IMR-90 (cell line): ENCODE data around the gene VDR. TPM values are rescaled to one million over a fixed set of nuclear protein-coding genes. Genes with fewer than 3 reads are reported as not detected.

Source experiments
- ATAC-seq: fragments of 200-7000 bp; cut with Tn5 transposase; 2 replicates; pipeline ENCODE4 v1.9.1; 2020; ENCODE audit warnings: low read depth, mild to moderate bottlenecking, moderate library complexity
- BruUV-seq: library from RNA; stranded (reverse); fragments of 400-500 nt; replicated peaks from 2 replicates; lab custom pipeline; 2021; lab: Mats Ljungman, UMichigan
- CTCF ChIA-PET: fragments of 300-600 bp; formaldehyde crosslinking; extraction: SDS; loops from one replicate; lab custom pipeline; 2021; ENCODE audit warnings: antibody characterized with exemption; lab: Yijun Ruan, JAX
- POLR2A ChIA-PET: fragments of 300-600 bp; sonication (Branson Sonifier 250); formaldehyde crosslinking; loops from one replicate; lab custom pipeline; 2022; ENCODE audit warnings: antibody characterized with exemption; ENCODE audit not compliant: unreplicated experiment; lab: Charles Lee
- DNase-seq: peaks from one replicate; pipeline ENCODE4 v3.0.0; 2013
- H2AFZ ChIP-seq: replicated peaks from 2 replicates; pipeline ENCODE3; 2013; ENCODE audit warnings: low read length, mild to moderate bottlenecking; ENCODE audit not compliant: poor library complexity
- H2AK5ac ChIP-seq: 2 replicates; pipeline ENCODE4 v1.6.1; 2013; ENCODE audit warnings: low read depth, low read length, inconsistent platforms
- H2AK9ac ChIP-seq: replicated peaks from 2 replicates; pipeline ENCODE3; 2013; ENCODE audit warnings: mild to moderate bottlenecking, low read depth, low read length, moderate library complexity; ENCODE audit not compliant: poor library complexity
- H2BK120ac ChIP-seq: 2 replicates; pipeline ENCODE4 v1.6.1; 2013; ENCODE audit warnings: low read depth, low read length, inconsistent platforms
- H2BK15ac ChIP-seq: 3 replicates; pipeline ENCODE4 v1.6.1; 2013; ENCODE audit warnings: low read depth, low read length, inconsistent platforms
- H2BK20ac ChIP-seq: 2 replicates; pipeline ENCODE4 v1.6.1; 2013; ENCODE audit warnings: low read depth, mild to moderate bottlenecking, inconsistent platforms, low read length, moderate library complexity
- H2BK5ac ChIP-seq: 2 replicates; pipeline ENCODE4 v1.6.1; 2013; ENCODE audit warnings: mild to moderate bottlenecking, low read depth, low read length, inconsistent platforms; ENCODE audit not compliant: poor library complexity, severe bottlenecking
- H3K14ac ChIP-seq: replicated peaks from 2 replicates; pipeline ENCODE4 v1.6.1; 2013; ENCODE audit warnings: low read depth, low read length, inconsistent platforms
- H3K18ac ChIP-seq: 2 replicates; pipeline ENCODE4 v1.6.1; 2013; ENCODE audit warnings: low read depth, low read length, control low read depth
- H3K23ac ChIP-seq: 2 replicates; pipeline ENCODE4 v1.6.1; 2013; ENCODE audit warnings: low read depth, low read length, inconsistent platforms
- H3K27ac ChIP-seq: 2 replicates; pipeline ENCODE4 v1.5.1; 2013; ENCODE audit warnings: mild to moderate bottlenecking, control low read depth, low read length; ENCODE audit not compliant: insufficient read depth
- H3K27me3 ChIP-seq: 2 replicates; pipeline ENCODE4 v1.6.1; 2013; ENCODE audit warnings: low read length; ENCODE audit not compliant: control insufficient read depth, insufficient read depth
- H3K36me3 ChIP-seq: 2 replicates; pipeline ENCODE4 v1.6.1; 2013; ENCODE audit warnings: low read length, mixed read lengths; ENCODE audit not compliant: control insufficient read depth, insufficient read depth
- H3K4ac ChIP-seq: 2 replicates; pipeline ENCODE4 v1.6.1; 2013; ENCODE audit warnings: low read depth, low read length, inconsistent platforms
- H3K4me1 ChIP-seq: 2 replicates; pipeline ENCODE4 v1.6.1; 2013; ENCODE audit warnings: low read length, mixed read lengths; ENCODE audit not compliant: control insufficient read depth, insufficient read depth
- H3K4me2 ChIP-seq: 2 replicates; pipeline ENCODE4 v1.6.1; 2013; ENCODE audit warnings: low read depth, mild to moderate bottlenecking, control low read depth, low read length, moderate library complexity
- H3K4me3 ChIP-seq: 2 replicates; pipeline ENCODE4 v1.5.1; 2013; ENCODE audit warnings: low read depth, mild to moderate bottlenecking, control low read depth, low read length, moderate library complexity; ENCODE audit not compliant: insufficient read depth
- H3K56ac ChIP-seq: 2 replicates; pipeline ENCODE4 v1.6.1; 2013; ENCODE audit warnings: low read length, inconsistent platforms; ENCODE audit not compliant: insufficient read depth; ENCODE audit errors: extremely low read depth
- H3K79me1 ChIP-seq, 2 experiments: 2 replicates each; pipeline ENCODE4 v1.6.1; 2013; ENCODE audit warnings: low read length in 2 of 2, inconsistent platforms in 1 of 2, low read depth in 1 of 2
- H3K9ac ChIP-seq: 2 replicates; pipeline ENCODE4 v1.6.1; 2013; ENCODE audit warnings: low read depth, low read length, control low read depth
- H3K9me1 ChIP-seq: 2 replicates; pipeline ENCODE4 v1.6.1; 2013; ENCODE audit warnings: low read length, inconsistent platforms; ENCODE audit not compliant: insufficient read depth
- H3K9me3 ChIP-seq: 2 replicates; pipeline ENCODE4 v1.6.1; 2013; ENCODE audit warnings: low read length; ENCODE audit not compliant: control insufficient read depth, insufficient read depth
- H4K20me1 ChIP-seq: 2 replicates; pipeline ENCODE4 v1.6.1; 2013; ENCODE audit warnings: low read length, inconsistent platforms; ENCODE audit not compliant: insufficient read depth
- H4K5ac ChIP-seq: 2 replicates; pipeline ENCODE4 v1.6.1; 2013; ENCODE audit warnings: mild to moderate bottlenecking, low read depth, low read length, control low read depth
- H4K8ac ChIP-seq, 2 experiments: 2 replicates each; pipeline ENCODE4 v1.6.1; 2013; ENCODE audit warnings: low read depth in 2 of 2, low read length in 2 of 2, control low read depth in 1 of 2, inconsistent platforms in 1 of 2
- H4K91ac ChIP-seq: 2 replicates; pipeline ENCODE4 v1.6.1; 2013; ENCODE audit warnings: low read depth, low read length, inconsistent platforms; ENCODE audit not compliant: insufficient read depth
- BHLHE40 ChIP-seq: fragments of 150-350 bp; IDR thresholded peaks from 2 replicates; pipeline ENCODE4 v1.6.1; 2016; ENCODE audit warnings: mild to moderate bottlenecking, low read depth, low read length
- MAZ ChIP-seq: IDR thresholded peaks from 2 replicates; pipeline ENCODE4 v1.6.1; 2012; ENCODE audit warnings: low read depth, mild to moderate bottlenecking, low read length, improper control_type of control experiment, moderate library complexity, borderline replicate concordance
- MXI1 ChIP-seq: IDR thresholded peaks from 2 replicates; pipeline ENCODE4 v1.6.1; 2012; ENCODE audit warnings: low read depth, mild to moderate bottlenecking, low read length, moderate library complexity, borderline replicate concordance
- RAD21 ChIP-seq: IDR thresholded peaks from 2 replicates; pipeline ENCODE4 v1.6.1; 2012; ENCODE audit warnings: low read length, improper control_type of control experiment
- SMC3 ChIP-seq: fragments of 150-350 bp; IDR thresholded peaks from 2 replicates; pipeline ENCODE4 v1.6.1; 2016; ENCODE audit warnings: low read depth, mild to moderate bottlenecking, antibody characterized with exemption, low read length, moderate library complexity
- WGBS, 2 experiments: methylation state at CpG; one replicate each; pipeline versions ENCODE4 v1.1.5 to v1.1.7; 2013; ENCODE audit warnings: missing lambda C conversion rate in 2 of 2; ENCODE audit not compliant: insufficient read length in 1 of 2; ENCODE audit errors: extremely low coverage in 2 of 2; 5-methylcytosine and 5-hydroxymethylcytosine counted together
- dilution Hi-C: fragments of 300-500 bp; cut with HindIII; formaldehyde crosslinking; loops from one replicate; pipeline ENCODE4 v1.14.3; 2018; ENCODE audit warnings: low sequenced_read_pairs; ENCODE audit not compliant: unreplicated experiment
- in situ Hi-C: fragments of 300-500 bp; cut with MboI; formaldehyde crosslinking; loops from 3 replicates; pipeline ENCODE4 v1.14.3; 2019; ENCODE audit warnings: low sequenced_read_pairs, inconsistent platforms, mixed read lengths
- intact Hi-C: fragments of 100-400 bp; cut with micrococcal nuclease; formaldehyde crosslinking; loops from 2 replicates; pipeline ENCODE4 v1.10.0; 2022
- polyA plus RNA-seq, 3 experiments: library from polyadenylated mRNA; depleted of rRNA; stranded (reverse); fragments of >200 nt; gene quantifications; 2 replicates each; pipeline ENCODE4 v1.2.3, GENCODE V29; 2012; ENCODE audit warnings: low replicate concordance in 1 of 3
- total RNA-seq: library from RNA; depleted of rRNA; stranded (reverse); fragments of >200 nt; gene quantifications from 2 replicates; pipeline ENCODE4 v1.2.3, GENCODE V29; 2012
- TF ChIP-seq, protein P1 (sequence below): fragments of 150-350 bp; IDR thresholded peaks from 2 replicates; pipeline ENCODE4 v1.6.1; 2016; ENCODE audit warnings: low read depth, mild to moderate bottlenecking, low read length, moderate library complexity, borderline replicate concordance
- TF ChIP-seq, protein P2 (sequence below): fragments of 150-350 bp; IDR thresholded peaks from 2 replicates; pipeline ENCODE4 v1.6.1; 2017; ENCODE audit warnings: mild to moderate bottlenecking, antibody characterized with exemption, low read length, low read depth

The VDR gene
- total and polyA plus RNA-seq, 2 of the 4 experiments (the other 2 are of a cell fraction), result 5.4 to 8.5 TPM

DNA sequence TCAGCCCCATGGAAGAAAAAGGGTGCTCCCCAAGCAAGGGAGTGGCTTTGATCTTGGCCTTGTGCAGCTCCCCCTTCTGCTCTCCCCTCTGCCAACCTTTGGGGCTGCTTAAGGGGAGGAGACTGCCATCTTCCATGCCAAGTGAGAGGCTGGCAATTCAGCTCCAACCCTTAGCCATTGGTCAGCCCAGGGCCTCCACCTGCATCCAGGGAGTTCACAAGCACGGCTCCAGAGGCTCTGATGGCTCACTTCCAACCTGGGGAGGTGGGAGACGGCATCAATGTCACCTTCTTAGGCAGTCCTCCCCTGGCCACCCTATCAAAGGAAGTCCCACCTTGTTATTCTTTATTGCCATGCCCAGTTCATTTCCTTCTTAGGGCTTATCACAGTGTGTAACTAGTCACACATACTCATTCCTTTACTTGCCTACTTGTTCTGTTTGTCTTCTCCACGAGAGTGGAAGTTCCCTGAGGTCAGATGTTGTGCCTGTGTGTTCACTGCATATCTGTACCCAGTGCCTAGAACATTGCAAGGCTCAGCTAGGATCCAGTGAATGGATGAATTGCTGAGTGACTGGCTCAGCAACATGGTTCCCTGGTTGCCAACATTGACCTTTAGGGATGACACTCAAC, 90.1 kb downstream of the VDR start (continued):
- TF ChIP-seq, protein P1, sequence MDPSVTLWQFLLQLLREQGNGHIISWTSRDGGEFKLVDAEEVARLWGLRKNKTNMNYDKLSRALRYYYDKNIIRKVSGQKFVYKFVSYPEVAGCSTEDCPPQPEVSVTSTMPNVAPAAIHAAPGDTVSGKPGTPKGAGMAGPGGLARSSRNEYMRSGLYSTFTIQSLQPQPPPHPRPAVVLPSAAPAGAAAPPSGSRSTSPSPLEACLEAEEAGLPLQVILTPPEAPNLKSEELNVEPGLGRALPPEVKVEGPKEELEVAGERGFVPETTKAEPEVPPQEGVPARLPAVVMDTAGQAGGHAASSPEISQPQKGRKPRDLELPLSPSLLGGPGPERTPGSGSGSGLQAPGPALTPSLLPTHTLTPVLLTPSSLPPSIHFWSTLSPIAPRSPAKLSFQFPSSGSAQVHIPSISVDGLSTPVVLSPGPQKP, result no peak

DNA sequence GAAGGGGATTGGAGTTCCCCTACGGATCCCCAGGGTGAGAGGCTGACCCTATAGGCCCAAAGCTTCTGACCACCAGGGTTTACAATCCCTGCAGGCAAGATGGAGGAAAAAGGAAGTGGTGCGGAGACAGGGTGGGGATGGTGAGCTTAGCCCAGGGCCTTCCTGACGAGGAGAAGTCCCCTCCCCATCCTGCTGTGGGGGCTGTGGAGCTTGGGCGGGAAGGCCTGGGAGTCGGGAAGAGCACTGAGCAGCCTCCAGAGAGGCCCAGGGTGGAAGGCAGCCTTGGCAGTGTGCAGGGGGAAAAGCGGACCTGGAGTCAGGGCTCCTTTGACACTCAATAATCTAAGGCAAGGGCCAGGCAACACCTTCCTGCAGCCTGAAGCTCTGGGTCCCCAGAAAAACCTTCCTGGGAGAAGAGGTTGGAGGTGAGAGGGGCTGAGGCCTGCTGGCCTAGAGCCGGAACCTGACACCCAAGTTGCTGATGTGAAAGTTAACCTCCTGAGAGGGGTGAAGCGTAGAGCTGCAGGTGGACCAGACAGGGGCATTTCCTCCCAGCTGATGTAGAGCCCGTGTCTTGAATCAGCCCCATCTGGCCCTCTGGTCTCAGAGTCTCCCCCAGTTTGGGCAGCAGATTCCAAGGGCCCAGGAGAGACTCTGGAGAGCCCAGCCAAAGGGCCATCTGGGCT, 91.1 kb downstream of the VDR start:
- peak overlapping the region; percentile 74 for H3K23ac ChIP-seq
- peak overlapping the region; percentile 94 for H3K27ac ChIP-seq
- H2BK20ac ChIP-seq, result peak overlapping the region; percentile 67; the same call in 1 of the 2 replicates
- H3K18ac ChIP-seq, result peak overlapping the region; percentile 68
- 83% methylated on average over 1 of the region's 9 CpGs; no CpG with 5 or more reads in 1 of the 2 experiments for WGBS, 2 experiments
- POLR2A ChIA-PET, result no interaction called here
- peak overlapping the region; percentile 81 for H3K4me2 ChIP-seq
- no peak overlapping the region for H3K4me3 ChIP-seq
- H3K9ac ChIP-seq, result peak overlapping the region; percentile 66
- dilution Hi-C loops (no loop called here), in situ Hi-C loops (no loop called here), intact Hi-C loops (no loop called here)
- peak overlapping the region; percentile 68 for H2AFZ ChIP-seq
- H3K79me1 ChIP-seq, result peaks cover 14 to 72% of the 10 kb centered on the region in 2 experiments; a peak in 3 of 4 replicates
- peak overlapping the region; percentile 90 for H2BK5ac ChIP-seq
- CTCF ChIA-PET, result interaction anchor here (1.2 kb wide), 1 partner anchor 25 kb away, joined by 5 read pairs; no protein-coding TSS in a partner anchor
- H3K9me3 ChIP-seq, result no peaks in the 10 kb centered on the region
- peak overlapping the region; percentile 70 for H4K91ac ChIP-seq
- peak overlapping the region; percentile 92 for H3K4ac ChIP-seq
- ATAC-seq (no peak), DNase-seq (no peak)
- H4K8ac ChIP-seq, result peak overlapping the region; percentile 31 to 78
- no peaks in the 10 kb centered on the region for H3K27me3 ChIP-seq
- peaks cover 65% of the 10 kb centered on the region for H3K4me1 ChIP-seq
- H3K56ac ChIP-seq, result peak overlapping the region; percentile 48; the same call in 1 of the 2 replicates
- peak overlapping the region; percentile 90 for H2AK9ac ChIP-seq
- peaks cover 96% of the 10 kb centered on the region for H4K20me1 ChIP-seq
- H2AK5ac ChIP-seq, result peak overlapping the region; percentile 86
- peaks cover 9% of the 10 kb centered on the region; the same call in 1 of the 2 replicates for H3K36me3 ChIP-seq
- peak overlapping the region; percentile 19; the same call in 1 of the 2 replicates for H4K5ac ChIP-seq
- no peak for TF ChIP-seq RAD21
- TF ChIP-seq MAZ, result no peak
- TF ChIP-seq MXI1, result no peak
- TF ChIP-seq, protein P2, sequence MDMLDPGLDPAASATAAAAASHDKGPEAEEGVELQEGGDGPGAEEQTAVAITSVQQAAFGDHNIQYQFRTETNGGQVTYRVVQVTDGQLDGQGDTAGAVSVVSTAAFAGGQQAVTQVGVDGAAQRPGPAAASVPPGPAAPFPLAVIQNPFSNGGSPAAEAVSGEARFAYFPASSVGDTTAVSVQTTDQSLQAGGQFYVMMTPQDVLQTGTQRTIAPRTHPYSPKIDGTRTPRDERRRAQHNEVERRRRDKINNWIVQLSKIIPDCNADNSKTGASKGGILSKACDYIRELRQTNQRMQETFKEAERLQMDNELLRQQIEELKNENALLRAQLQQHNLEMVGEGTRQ, result no peak
- no peak for TF ChIP-seq BHLHE40
- no peak for TF ChIP-seq SMC3
- H3K14ac ChIP-seq, result peak overlapping the region; percentile 70
- peaks cover 36% of the 10 kb centered on the region for H3K9me1 ChIP-seq
- BruUV-seq, result no TSS peak
- peak overlapping the region; percentile 51; the same call in 1 of the 3 replicates for H2BK15ac ChIP-seq
- peak overlapping the region; percentile 83 for H2BK120ac ChIP-seq
